Measurements from ENCODE around the gene PLA2G4D. TPM values are rescaled to one million over a fixed set of nuclear protein-coding genes. Genes with fewer than 3 reads are reported as not detected.

Gene PLA2G4D
- total RNA-seq, 1 experiment from 2014 or later, result 0.24 TPM

- TF ChIP-seq ZNF532 (CRISPR knock-in tag; IDR thresholded peaks at IDR 0.05; ENCODE audit: borderline replicate concordance) (no peak), PRDM15 (CRISPR knock-in tag; IDR thresholded peaks at IDR 0.05) (no peak), ZNF512 (CRISPR knock-in tag; IDR thresholded peaks at IDR 0.05; ENCODE audit: borderline replicate concordance) (no peak), ZNF138 (CRISPR knock-in tag; conservative IDR thresholded peaks at IDR 0.05) (no peak), ZNF263 (CRISPR knock-in tag; IDR thresholded peaks at IDR 0.05; ENCODE audit: low read depth) (no peak), IRF1 (CRISPR knock-in tag; IDR thresholded peaks at IDR 0.05) (no peak)
Measured at GRCh38 chr15:42072141-42072685, 22.1 kb downstream of the PLA2G4D start (continued).

GRCh38 chr15:42071717-42072116 is 22.6 kb downstream of the PLA2G4D start:
- ChIA-PET CTCF (interaction anchor here (1.3 to 7.9 kb wide), 2 partner anchors 11 to 62 kb away, joined by 4 to 164 read pairs; no protein-coding TSS in a partner anchor), POLR2A (no interaction called here)
- H3K36me3 Mint-ChIP-seq, result no peaks in the 10 kb centered on the region
- no peaks in the 10 kb centered on the region for H3K9me3 Mint-ChIP-seq
- ATAC-seq (no peak), DNase-seq (ENCODE audit: low spot score) (no peak)
- peaks cover 3% of the 10 kb centered on the region for H3K4me1 Mint-ChIP-seq
- H3K4me3 Mint-ChIP-seq, result no peak overlapping the region
- H3K27ac Mint-ChIP-seq, result no peak overlapping the region
- no peaks in the 10 kb centered on the region for H3K27me3 Mint-ChIP-seq (ENCODE audit: low read depth)
- TF ChIP-seq STAT6 (CRISPR knock-in tag; conservative IDR thresholded peaks at IDR 0.05; ENCODE audit: low read depth) (no peak), CREM (CRISPR knock-in tag; IDR thresholded peaks at IDR 0.05) (no peak), FOXP1 (CRISPR knock-in tag; IDR thresholded peaks at IDR 0.05; ENCODE audit: borderline replicate concordance) (no peak), TEAD4 (CRISPR knock-in tag; IDR thresholded peaks at IDR 0.05) (no peak), ZNF396 (CRISPR knock-in tag; IDR thresholded peaks at IDR 0.05; ENCODE audit: borderline replicate concordance) (no peak), KAT7 (CRISPR knock-in tag; IDR thresholded peaks at IDR 0.05; ENCODE audit: borderline replicate concordance) (no peak), MAX (CRISPR knock-in tag; IDR thresholded peaks at IDR 0.05) (no peak), HMGA2 (CRISPR knock-in tag; IDR thresholded peaks at IDR 0.05) (no peak), ZSCAN18 (CRISPR knock-in tag; IDR thresholded peaks at IDR 0.05) (no peak), ZNF532 (CRISPR knock-in tag; IDR thresholded peaks at IDR 0.05; ENCODE audit: borderline replicate concordance) (no peak)
